Measurements from ENCODE around the gene LARGE1.

DNA sequence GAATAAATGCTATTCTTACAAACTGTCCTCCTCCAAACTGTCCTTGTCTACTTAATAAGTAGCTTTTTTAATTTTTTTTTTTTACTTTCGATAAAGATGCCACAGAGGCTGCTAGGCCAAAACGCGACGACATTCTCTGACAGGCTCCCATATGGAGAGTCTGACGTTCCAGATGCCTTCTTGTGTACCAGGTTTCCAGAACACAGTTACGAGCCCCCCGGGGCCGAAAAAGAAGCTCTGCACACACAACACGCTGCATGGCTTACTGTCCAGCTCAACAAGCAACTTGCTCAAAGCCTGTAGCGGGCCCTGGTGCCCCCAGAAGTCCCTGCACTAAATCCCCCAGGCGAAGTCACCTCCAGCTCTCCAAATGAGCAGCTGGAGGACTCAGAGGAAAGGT, 39.3 kb downstream of the LARGE1 start:
- TF ChIP-seq CTCF (IDR thresholded peaks at IDR 0.05; ENCODE audit: borderline replicate concordance, extremely low read depth, low read length, poor library complexity, severe bottlenecking) (no peak), EZH2 (IDR thresholded peaks at IDR 0.05; ENCODE audit: borderline replicate concordance, low read depth, low read length, severe bottlenecking) (no peak)

All from DND-41 (cell line).